ENCODE results near the gene FURIN.
"Not testable (repeated sequence)": the region's sequence is repeated elsewhere in the genome, so short reads cannot be mapped to it uniquely, and the experiment has no call there.

The FURIN gene

DNA sequence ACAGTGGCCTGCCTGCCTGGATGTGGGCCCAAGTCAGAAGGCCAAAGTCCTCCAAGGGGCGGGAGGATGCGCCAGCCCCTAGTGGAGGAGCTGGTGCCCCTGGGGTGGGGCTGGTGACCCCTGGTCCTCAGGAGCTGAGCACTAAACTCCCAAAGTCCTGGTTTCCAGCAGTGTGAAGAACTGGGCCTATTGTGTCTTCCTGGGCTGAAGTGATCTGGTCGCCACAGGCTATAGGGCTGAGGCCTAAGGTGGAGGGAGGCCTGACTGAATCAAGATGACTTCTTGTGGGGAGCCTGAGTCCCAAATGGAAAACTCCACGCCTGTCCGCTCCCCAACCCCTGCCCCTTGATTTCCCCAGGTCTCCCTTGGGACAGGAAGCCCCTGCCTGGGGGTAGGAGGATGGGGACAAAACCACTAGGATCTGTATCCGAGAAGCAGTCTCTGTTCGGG, 15.2 kb downstream of the FURIN start:
- DNase-seq (ENCODE audit: low read depth), result no peak

- no peak for DNase-seq (ENCODE audit: low read depth)
These were observed 15.8 kb downstream of the FURIN start, which contains the start of gene FES for GRCh38 chr15:90883976-90884718. FES (plus strand) TSS chr15:90884504; CDS start chr15:90885046, 542 bp downstream.

- no peak for DNase-seq (ENCODE audit: low read depth)
These were observed 16.5 kb downstream of the FURIN start for GRCh38 chr15:90884719-90885431.

GRCh38 chr15:90885432-90886290, 17.3 kb downstream of the FURIN start:
- peak; percentile 63 for DNase-seq (ENCODE audit: low read depth)

- DNase-seq (ENCODE audit: low read depth), result no peak
These were observed 17.9 kb downstream of the FURIN start for GRCh38 chr15:90886291-90886614.

DNA sequence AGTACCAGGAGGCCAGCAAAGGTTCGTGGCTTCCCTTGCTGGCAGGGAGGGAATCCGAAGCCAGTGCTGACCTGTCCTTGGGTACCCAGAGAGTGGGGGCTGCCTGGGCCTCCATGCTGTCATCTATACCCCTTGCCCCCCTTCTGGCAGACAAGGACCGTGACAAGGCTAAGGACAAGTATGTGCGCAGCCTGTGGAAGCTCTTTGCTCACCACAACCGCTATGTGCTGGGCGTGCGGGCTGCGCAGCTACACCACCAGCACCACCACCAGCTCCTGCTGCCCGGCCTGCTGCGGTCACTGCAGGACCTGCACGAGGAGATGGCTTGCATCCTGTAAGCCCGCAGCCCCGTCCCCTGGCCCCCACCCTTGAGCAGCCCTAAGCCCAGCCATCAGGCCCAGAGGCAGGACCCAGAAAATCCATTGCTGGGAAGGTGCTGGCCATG, 18.7 kb downstream of the FURIN start:
- DNase-seq (ENCODE audit: low read depth), result no peak

DNA sequence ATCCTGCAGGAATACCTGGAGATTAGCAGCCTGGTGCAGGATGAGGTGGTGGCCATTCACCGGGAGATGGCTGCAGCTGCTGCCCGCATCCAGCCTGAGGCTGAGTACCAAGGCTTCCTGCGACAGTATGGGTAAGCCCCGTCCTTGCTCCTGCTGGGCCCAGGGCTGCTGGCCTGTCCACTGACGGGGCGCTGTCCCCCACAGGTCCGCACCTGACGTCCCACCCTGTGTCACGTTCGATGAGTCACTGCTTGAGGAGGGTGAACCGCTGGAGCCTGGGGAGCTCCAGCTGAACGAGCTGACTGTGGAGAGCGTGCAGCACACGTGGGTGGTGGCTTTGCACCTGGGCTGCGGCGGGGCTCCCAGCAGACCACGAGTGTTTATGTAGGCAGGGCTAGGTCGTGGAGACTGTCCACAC, 20.9 kb downstream of the FURIN start:
- no peak for DNase-seq (ENCODE audit: low read depth)

DNA sequence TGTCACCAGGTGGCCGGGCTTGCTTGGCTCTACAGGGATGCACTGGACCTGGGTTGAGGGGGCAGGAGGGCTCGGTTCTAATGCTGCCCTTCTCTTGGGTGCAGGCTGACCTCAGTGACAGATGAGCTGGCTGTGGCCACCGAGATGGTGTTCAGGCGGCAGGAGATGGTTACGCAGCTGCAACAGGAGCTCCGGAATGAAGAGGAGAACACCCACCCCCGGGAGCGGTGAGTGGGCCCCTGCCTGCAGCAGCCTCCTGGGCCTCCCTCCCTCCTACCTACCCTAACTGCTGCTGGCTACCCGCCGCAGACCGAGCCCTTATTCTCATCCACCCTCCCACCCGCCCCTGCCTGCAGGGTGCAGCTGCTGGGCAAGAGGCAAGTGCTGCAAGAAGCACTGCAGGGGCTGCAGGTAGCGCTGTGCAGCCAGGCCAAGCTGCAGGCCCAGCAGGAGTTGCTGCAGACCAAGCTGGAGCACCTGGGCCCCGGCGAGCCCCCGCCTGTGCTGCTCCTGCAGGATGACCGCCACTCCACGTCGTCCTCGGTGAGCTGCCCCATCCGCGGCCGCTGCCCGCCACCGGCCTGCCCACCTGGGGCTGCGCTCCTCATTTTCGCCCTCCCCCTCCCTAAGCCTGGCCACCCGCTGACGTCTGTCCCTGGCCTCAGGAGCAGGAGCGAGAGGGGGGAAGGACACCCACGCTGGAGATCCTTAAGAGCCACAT, 21.5 kb downstream of the FURIN start:
- DNase-seq (ENCODE audit: low read depth), result no peak

DNA sequence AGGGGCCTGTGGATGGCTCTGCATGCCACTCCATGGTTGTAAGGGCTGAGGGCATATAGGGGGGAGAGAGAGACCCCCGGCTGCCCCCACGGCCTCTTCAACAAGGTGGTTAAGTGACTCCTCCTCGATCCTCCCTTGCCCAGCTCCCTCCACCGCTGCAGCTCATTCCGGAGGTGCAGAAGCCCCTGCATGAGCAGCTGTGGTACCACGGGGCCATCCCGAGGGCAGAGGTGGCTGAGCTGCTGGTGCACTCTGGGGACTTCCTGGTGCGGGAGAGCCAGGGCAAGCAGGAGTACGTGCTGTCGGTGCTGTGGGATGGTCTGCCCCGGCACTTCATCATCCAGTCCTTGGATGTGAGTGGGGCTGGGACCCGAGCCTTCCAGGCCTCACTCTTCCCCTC, 22.5 kb downstream of the FURIN start:
- no peak for DNase-seq (ENCODE audit: low read depth)

DNA sequence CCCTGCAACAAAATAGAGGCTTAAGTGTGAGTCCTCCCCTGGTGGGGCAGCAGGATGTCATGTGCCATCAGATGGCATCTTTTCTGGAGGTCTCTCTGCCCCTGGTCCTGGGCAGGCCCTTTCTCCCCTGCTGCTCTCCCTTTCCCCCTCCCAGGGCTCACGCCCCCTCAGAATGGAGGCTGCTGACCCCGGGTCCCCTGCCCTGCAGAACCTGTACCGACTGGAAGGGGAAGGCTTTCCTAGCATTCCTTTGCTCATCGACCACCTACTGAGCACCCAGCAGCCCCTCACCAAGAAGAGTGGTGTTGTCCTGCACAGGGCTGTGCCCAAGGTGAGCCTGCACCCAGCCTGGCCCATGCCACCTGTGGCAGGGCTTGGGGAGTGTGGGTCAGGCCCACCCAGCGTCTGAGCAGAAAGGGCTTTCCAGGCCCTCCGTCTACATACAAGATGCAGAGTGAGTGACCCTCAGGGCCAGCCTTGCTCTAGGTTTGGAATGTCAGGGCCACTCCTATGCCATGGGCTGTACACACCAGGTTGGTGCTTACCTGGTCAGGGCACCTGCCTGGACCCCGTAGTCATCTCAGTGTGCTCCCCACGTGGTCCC, 23.1 kb downstream of the FURIN start:
- no peak for DNase-seq (ENCODE audit: low read depth)

DNA sequence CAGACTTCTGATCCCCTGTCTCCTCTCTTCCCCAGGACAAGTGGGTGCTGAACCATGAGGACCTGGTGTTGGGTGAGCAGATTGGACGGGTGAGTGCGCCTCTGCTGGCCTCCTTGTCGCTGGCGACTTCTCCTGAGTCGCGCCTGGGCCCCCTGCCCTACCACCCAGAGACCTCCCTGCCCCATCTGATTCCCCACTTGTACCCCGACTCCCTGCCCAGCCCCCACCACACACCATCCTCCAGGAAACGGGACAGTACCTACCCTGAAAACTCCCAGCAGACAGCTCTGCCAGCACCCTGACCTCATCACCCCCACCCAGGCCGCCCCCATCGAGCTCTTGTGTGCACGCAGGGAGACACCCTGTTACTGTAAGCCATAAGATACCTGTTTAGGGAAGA, 23.6 kb downstream of the FURIN start:
- DNase-seq (ENCODE audit: low read depth), result no peak

GRCh38 chr15:90892498-90893174, 24.2 kb downstream of the FURIN start:
- DNase-seq (ENCODE audit: low read depth), result no peak

- no peak for DNase-seq (ENCODE audit: low read depth)
These were observed 25.0 kb downstream of the FURIN start for GRCh38 chr15:90893175-90894090.

- no peak for DNase-seq (ENCODE audit: low read depth)
These were observed 27.3 kb downstream of the FURIN start for GRCh38 chr15:90895571-90896117.

GRCh38 chr15:90897131-90897655, 28.8 kb downstream of the FURIN start:
- DNase-seq (ENCODE audit: low read depth), result not testable (repeated sequence)

DNA sequence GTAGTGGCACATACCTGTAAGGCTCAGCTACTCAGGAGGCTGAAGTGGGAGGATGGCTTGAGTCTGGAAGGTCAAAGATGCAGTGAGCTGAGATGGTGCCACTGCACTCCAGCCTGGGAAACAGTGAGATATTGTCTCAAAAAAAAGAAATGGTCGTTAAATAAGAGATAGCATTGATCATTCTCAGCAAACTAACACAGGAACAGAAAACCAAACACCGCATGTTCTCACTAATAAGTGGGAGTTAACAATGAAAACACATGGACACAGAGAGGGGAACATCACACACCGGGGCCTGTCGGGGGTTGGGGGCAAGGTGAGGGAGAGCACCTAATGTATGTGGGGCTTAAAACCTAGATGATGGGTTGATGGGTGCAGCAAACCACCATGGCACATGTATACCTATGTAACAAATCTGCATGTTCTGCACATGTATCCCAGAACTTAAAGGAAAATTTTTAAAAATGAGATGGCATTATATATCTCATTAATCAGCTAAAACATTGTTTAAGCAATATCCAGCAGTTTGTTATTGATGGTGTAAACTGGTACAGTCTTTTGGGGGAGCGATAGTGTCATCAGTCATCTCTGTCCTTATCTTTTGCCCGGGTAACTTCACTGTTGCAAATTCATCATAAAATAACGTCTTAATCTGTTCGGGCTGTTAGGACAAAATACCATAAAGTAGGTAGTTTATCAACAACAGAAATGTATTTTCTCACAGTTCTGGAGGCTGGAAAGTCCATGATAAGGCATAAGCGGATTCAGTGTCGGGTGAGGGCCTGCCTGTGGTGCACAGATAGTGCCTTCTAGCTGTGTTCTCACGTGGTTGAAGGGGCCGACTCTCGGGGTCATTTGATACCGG, 33.0 kb downstream of the FURIN start:
- no peak for DNase-seq (ENCODE audit: low read depth)

- DNase-seq (ENCODE audit: low read depth), result peak; percentile 50
These were observed 33.9 kb downstream of the FURIN start for GRCh38 chr15:90902040-90902839.

Data from stimulated activated CD4-positive, alpha-beta T cell treated with anti-CD3 and anti-CD28 coated beads, Interleukin-2, amount 100 ng/mL, for 4 hours (primary cell).